ENCODE measurements around the gene COQ10B. TPM values are rescaled to one million over a fixed set of nuclear protein-coding genes. Genes with fewer than 3 reads are reported as not detected.

COQ10B gene
- total RNA-seq, 1 donor from 2014 or later: 13.2 TPM

- no peak for TF ChIP-seq CTCF (IDR thresholded peaks at IDR 0.05; ENCODE audit: partially characterized antibody, unreplicated experiment)
- Mint-ChIP-seq H3K36me3 (ENCODE audit: unreplicated experiment) (no peaks in the 10 kb centered on the region), H3K4me1 (ENCODE audit: low read depth, unreplicated experiment) (peaks cover 10% of the 10 kb centered on the region), H3K27ac (ENCODE audit: unreplicated experiment) (peak overlapping the region; percentile 98), H3K9me3 (ENCODE audit: unreplicated experiment) (peaks cover 5% of the 10 kb centered on the region), H3K4me3 (ENCODE audit: unreplicated experiment) (peak overlapping the region; percentile 100), H3K27me3 (ENCODE audit: unreplicated experiment) (peaks cover 6% of the 10 kb centered on the region)
- DNase-seq: no peak
Observed at GRCh38 chr2:197452754-197453122, 614 bp upstream of the COQ10B start.

GRCh38 chr2:197453914-197454398 lies 604 bp downstream of the COQ10B start:
- peak overlapping the region; percentile 100 for H3K4me3 Mint-ChIP-seq (ENCODE audit: unreplicated experiment)
- TF ChIP-seq CTCF (IDR thresholded peaks at IDR 0.05; ENCODE audit: partially characterized antibody, unreplicated experiment): no peak
- DNase-seq: no peak

GRCh38 chr2:197454923-197455322 lies 1.6 kb downstream of the COQ10B start:
- no peak overlapping the region for H3K27ac Mint-ChIP-seq (ENCODE audit: unreplicated experiment)
- peaks cover 5% of the 10 kb centered on the region for H3K9me3 Mint-ChIP-seq (ENCODE audit: unreplicated experiment)
- peaks cover 17% of the 10 kb centered on the region for H3K4me1 Mint-ChIP-seq (ENCODE audit: low read depth, unreplicated experiment)
- no peak for DNase-seq
- no peaks in the 10 kb centered on the region for H3K36me3 Mint-ChIP-seq (ENCODE audit: unreplicated experiment)
- no peak for TF ChIP-seq CTCF (IDR thresholded peaks at IDR 0.05; ENCODE audit: partially characterized antibody, unreplicated experiment)
- peak overlapping the region; percentile 100 for H3K4me3 Mint-ChIP-seq (ENCODE audit: unreplicated experiment)
- H3K27me3 Mint-ChIP-seq (ENCODE audit: unreplicated experiment): peaks cover 6% of the 10 kb centered on the region

More at GRCh38 chr2:197453914-197454398, 604 bp downstream of the COQ10B start:
- Mint-ChIP-seq H3K27me3 (ENCODE audit: unreplicated experiment) (peaks cover 6% of the 10 kb centered on the region), H3K4me1 (ENCODE audit: low read depth, unreplicated experiment) (peaks cover 10% of the 10 kb centered on the region), H3K9me3 (ENCODE audit: unreplicated experiment) (peaks cover 5% of the 10 kb centered on the region), H3K36me3 (ENCODE audit: unreplicated experiment) (no peaks in the 10 kb centered on the region), H3K27ac (ENCODE audit: unreplicated experiment) (peak overlapping the region; percentile 98)

- peaks cover 5% of the 10 kb centered on the region for H3K9me3 Mint-ChIP-seq (ENCODE audit: unreplicated experiment)
- no peak for DNase-seq
- H3K4me3 Mint-ChIP-seq (ENCODE audit: unreplicated experiment): no peak overlapping the region
- no peak overlapping the region for H3K27ac Mint-ChIP-seq (ENCODE audit: unreplicated experiment)
- no peaks in the 10 kb centered on the region for H3K36me3 Mint-ChIP-seq (ENCODE audit: unreplicated experiment)
- H3K27me3 Mint-ChIP-seq (ENCODE audit: unreplicated experiment): peaks cover 6% of the 10 kb centered on the region
- H3K4me1 Mint-ChIP-seq (ENCODE audit: low read depth, unreplicated experiment): peaks cover 17% of the 10 kb centered on the region
- no peak for TF ChIP-seq CTCF (IDR thresholded peaks at IDR 0.05; ENCODE audit: partially characterized antibody, unreplicated experiment)
Observed at GRCh38 chr2:197455428-197455827, 2.1 kb downstream of the COQ10B start.

- no peaks in the 10 kb centered on the region for H3K36me3 Mint-ChIP-seq (ENCODE audit: unreplicated experiment)
- no peak for TF ChIP-seq CTCF (IDR thresholded peaks at IDR 0.05; ENCODE audit: partially characterized antibody, unreplicated experiment)
- no peak overlapping the region for H3K27ac Mint-ChIP-seq (ENCODE audit: unreplicated experiment)
- H3K4me3 Mint-ChIP-seq (ENCODE audit: unreplicated experiment): no peak overlapping the region
- H3K27me3 Mint-ChIP-seq (ENCODE audit: unreplicated experiment): no peaks in the 10 kb centered on the region
- peaks cover 8% of the 10 kb centered on the region for H3K4me1 Mint-ChIP-seq (ENCODE audit: low read depth, unreplicated experiment)
- no peaks in the 10 kb centered on the region for H3K9me3 Mint-ChIP-seq (ENCODE audit: unreplicated experiment)
- DNase-seq: no peak
Observed at GRCh38 chr2:197460649-197461048, 7.3 kb downstream of the COQ10B start.
